Erythroblast (primary cell): ENCODE measurements around the gene COL6A2.

Source experiments
- GATA1 ChIP-seq: IDR thresholded peaks from 2 replicates; pipeline ENCODE4 v1.6.1; 2011; ENCODE audit warnings: low read depth, mild to moderate bottlenecking, control low read depth, low read length, moderate library complexity
- POLR2A ChIP-seq: IDR thresholded peaks from 2 replicates; pipeline ENCODE4 v1.6.1; 2011; ENCODE audit warnings: mild to moderate bottlenecking, low read length

- TF ChIP-seq POLR2A (no peak), GATA1 (no peak)
These were observed 48.7 kb upstream of the COL6A2 start for GRCh38 chr21:46048926-46049889.
